GM23338 (cell line): Measurements from ENCODE around the gene SLC35D2. TPM values are rescaled to one million over a fixed set of nuclear protein-coding genes. Genes with fewer than 3 reads are reported as not detected.

Experiments used
- ATAC-seq: fragments of 200-7000 bp; cut with Tn5 transposase; 3 replicates; pipeline ENCODE4 v1.9.1; 2020
- DNase-seq: peaks from one replicate; pipeline ENCODE4 v3.0.0-alpha.2; 2015; ENCODE audit warnings: low spot score
- H2AFZ ChIP-seq: fragments of 200-600 bp; sonication (generic); 2 replicates; pipeline ENCODE4 v1.8.0; 2016; ENCODE audit warnings: antibody characterized with exemption, mild to moderate bottlenecking, moderate library complexity
- H3F3A ChIP-seq: fragments of 200-600 bp; sonication (generic); replicated peaks from 2 replicates; pipeline ENCODE4 v1.8.0; 2017; ENCODE audit warnings: antibody characterized with exemption, mixed run types, low read depth
- H3K27ac ChIP-seq: fragments of 200-600 bp; sonication (generic); 2 replicates; pipeline ENCODE4 v1.6.1; 2016; ENCODE audit warnings: low read depth
- H3K27me3 ChIP-seq: fragments of 200-600 bp; sonication (generic); 2 replicates; pipeline ENCODE4 v1.8.0; 2016; ENCODE audit warnings: mild to moderate bottlenecking, mixed run types, moderate library complexity; ENCODE audit not compliant: insufficient read depth
- H3K36me3 ChIP-seq: fragments of 200-600 bp; sonication (generic); 2 replicates; pipeline ENCODE4 v1.8.0; 2016; ENCODE audit warnings: mild to moderate bottlenecking; ENCODE audit not compliant: insufficient read depth
- H3K4me1 ChIP-seq: fragments of 200-600 bp; sonication (generic); 2 replicates; pipeline ENCODE4 v1.8.0; 2016; ENCODE audit warnings: mild to moderate bottlenecking, moderate library complexity; ENCODE audit not compliant: insufficient read depth
- H3K4me2 ChIP-seq: fragments of 200-600 bp; sonication (generic); 2 replicates; pipeline ENCODE4 v1.7.1; 2017; ENCODE audit warnings: mixed run types
- H3K4me3 ChIP-seq: fragments of 200-600 bp; sonication (generic); 2 replicates; pipeline ENCODE4 v1.6.1; 2016; ENCODE audit warnings: mixed run types
- H3K79me2 ChIP-seq: fragments of 200-600 bp; sonication (generic); replicated peaks from 2 replicates; pipeline ENCODE4 v1.8.0; 2017; ENCODE audit warnings: mild to moderate bottlenecking; ENCODE audit not compliant: insufficient read depth
- H3K9me2 ChIP-seq: fragments of 200-600 bp; sonication (generic); 2 replicates; pipeline ENCODE4 v1.8.0; 2017; ENCODE audit not compliant: insufficient read depth
- H4K20me1 ChIP-seq: fragments of 200-600 bp; sonication (generic); replicated peaks from 2 replicates; pipeline ENCODE4 v1.8.0; 2017; ENCODE audit warnings: mild to moderate bottlenecking; ENCODE audit not compliant: insufficient read depth
- H3K27ac Mint-ChIP-seq: 2 replicates; pipeline ENCODE4 v1.8.0; 2020; ENCODE audit warnings: inconsistent platforms, mild to moderate bottlenecking, moderate library complexity, mixed read lengths
- H3K27me3 Mint-ChIP-seq: 3 replicates; pipeline ENCODE4 v1.8.0; 2022; ENCODE audit warnings: low read depth, mild to moderate bottlenecking, moderate library complexity, mixed read lengths, inconsistent platforms; ENCODE audit not compliant: insufficient read depth, poor library complexity
- H3K36me3 Mint-ChIP-seq: 3 replicates; pipeline ENCODE4 v1.8.0; 2021; ENCODE audit warnings: low read depth, mild to moderate bottlenecking, inconsistent platforms, moderate library complexity, mixed read lengths
- H3K4me1 Mint-ChIP-seq: 3 replicates; pipeline ENCODE4 v1.8.0; 2020; ENCODE audit warnings: mild to moderate bottlenecking, inconsistent platforms, mixed read lengths
- H3K4me3 Mint-ChIP-seq: 3 replicates; pipeline ENCODE4 v1.8.0; 2021; ENCODE audit warnings: moderate library complexity, mild to moderate bottlenecking, inconsistent platforms, mixed read lengths
- H3K9me3 Mint-ChIP-seq: 3 replicates; pipeline ENCODE4 v1.8.0; 2020; ENCODE audit warnings: moderate library complexity, mild to moderate bottlenecking, inconsistent platforms, mixed read lengths
- EZH2 ChIP-seq: fragments of 200-600 bp; sonication (generic); IDR thresholded peaks from one replicate; pipeline ENCODE4 v1.8.0; 2017; ENCODE audit warnings: antibody characterized with exemption, mild to moderate bottlenecking, low read depth; ENCODE audit not compliant: unreplicated experiment
- JUNB ChIP-seq: IDR thresholded peaks from one replicate; pipeline ENCODE4 v1.6.1; 2016; ENCODE audit warnings: antibody characterized with exemption; ENCODE audit not compliant: unreplicated experiment
- NANOG ChIP-seq: IDR thresholded peaks from 2 replicates; pipeline ENCODE4 v1.6.1; 2016; ENCODE audit warnings: antibody characterized with exemption, borderline replicate concordance
- STAT1 ChIP-seq: IDR thresholded peaks from one replicate; pipeline ENCODE4 v1.6.1; 2016; ENCODE audit warnings: antibody characterized with exemption; ENCODE audit not compliant: unreplicated experiment
- ZNF114 ChIP-seq: fragments of 250-450 bp; sonication (Bioruptor Pico); IDR thresholded peaks from 2 replicates; pipeline ENCODE4 v1.5.0; 2020; ENCODE audit warnings: mild to moderate bottlenecking, moderate library complexity
- ZNF331 ChIP-seq: fragments of 250-450 bp; sonication (Bioruptor Pico); IDR thresholded peaks from 2 replicates; pipeline ENCODE4 v1.5.0; 2020; ENCODE audit warnings: low read depth, mild to moderate bottlenecking, moderate library complexity
- polyA plus RNA-seq: library from polyadenylated mRNA; unstranded; fragments of >200 nt; fragmentation: Nextera tagmentation; extraction: Ambion mirVana; gene quantifications from 2 replicates; pipeline ENCODE4 v1.2.1, GENCODE V29; 2016
- total RNA-seq: library from RNA; depleted of rRNA; stranded (reverse); fragments of >200 nt; shearing (Covaris generic); gene quantifications from 2 replicates; pipeline ENCODE4 v1.2.3, GENCODE V29; 2014
- TF ChIP-seq, protein P1 (sequence below): IDR thresholded peaks from 2 replicates; pipeline ENCODE4 v1.6.1; 2016; ENCODE audit warnings: antibody characterized with exemption
- TF ChIP-seq, protein P2 (sequence below): fragments of 250-450 bp; sonication (Bioruptor Pico); IDR thresholded peaks from 2 replicates; pipeline ENCODE4 v1.5.0; 2020; ENCODE audit warnings: mild to moderate bottlenecking, moderate library complexity
- TF ChIP-seq, protein P3 (sequence below), 2 experiments: fragments of 200-600 bp in 1 of 2; sonication (generic) in 1 of 2; conservative IDR thresholded peaks; 2 replicates each; pipeline versions ENCODE4 v1.5.1 to v1.6.1; 2016 to 2017; ENCODE audit warnings: antibody characterized with exemption in 2 of 2, low read depth in 2 of 2, mild to moderate bottlenecking in 2 of 2, moderate library complexity in 1 of 2

Gene SLC35D2
- total and polyA plus RNA-seq, 2 experiments from 2014 or later: 8.2 to 14.4 TPM

DNA sequence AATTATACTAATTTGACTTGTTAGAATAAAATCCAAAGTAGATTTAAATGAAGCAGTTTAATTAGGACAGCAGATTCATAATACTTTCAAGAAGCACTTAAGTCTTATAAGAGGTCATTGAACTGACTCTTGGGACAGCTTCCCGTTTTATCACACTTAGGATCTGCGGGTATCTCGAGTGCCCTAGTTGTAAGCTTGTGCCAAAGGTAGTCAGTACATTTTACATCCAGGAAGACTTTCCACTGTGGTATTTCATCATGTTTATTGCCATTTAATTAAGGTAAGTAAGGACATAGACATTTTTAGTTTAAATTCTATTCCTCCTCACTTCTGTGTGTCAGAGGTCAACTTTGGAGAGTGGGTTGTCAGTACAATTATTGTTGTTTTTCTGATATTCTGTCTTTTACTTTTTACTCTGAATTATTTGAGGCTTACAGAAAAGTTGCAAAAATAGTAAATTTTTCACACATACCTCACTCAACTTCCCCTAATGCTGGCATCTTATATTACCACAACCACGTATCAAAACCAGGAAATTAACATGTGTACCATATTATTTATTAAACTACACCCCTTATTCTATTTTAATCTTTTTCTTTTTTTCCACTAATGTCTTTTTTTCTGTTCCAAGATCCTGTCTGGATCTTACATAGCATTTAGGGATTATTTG lies 42.1 kb upstream of the SLC35D2 start:
- H3K27ac Mint-ChIP-seq: no peak overlapping the region
- H3K36me3 ChIP-seq: no peaks in the 10 kb centered on the region
- no peak overlapping the region for H3K4me2 ChIP-seq
- DNase-seq (no peak), ATAC-seq (no peak)
- no peaks in the 10 kb centered on the region for H3K27me3 ChIP-seq
- H3K4me1 ChIP-seq: peaks cover 9% of the 10 kb centered on the region
- H3K79me2 ChIP-seq: no peaks in the 10 kb centered on the region
- no peak overlapping the region for H2AFZ ChIP-seq
- no peaks in the 10 kb centered on the region for H3F3A ChIP-seq
- TF ChIP-seq EZH2 (no peak), ZNF331 (CRISPR knock-in tag) (no peak), ZNF114 (no peak), JUNB (no peak), STAT1 (no peak), NANOG (no peak)
- TF ChIP-seq, protein P1, sequence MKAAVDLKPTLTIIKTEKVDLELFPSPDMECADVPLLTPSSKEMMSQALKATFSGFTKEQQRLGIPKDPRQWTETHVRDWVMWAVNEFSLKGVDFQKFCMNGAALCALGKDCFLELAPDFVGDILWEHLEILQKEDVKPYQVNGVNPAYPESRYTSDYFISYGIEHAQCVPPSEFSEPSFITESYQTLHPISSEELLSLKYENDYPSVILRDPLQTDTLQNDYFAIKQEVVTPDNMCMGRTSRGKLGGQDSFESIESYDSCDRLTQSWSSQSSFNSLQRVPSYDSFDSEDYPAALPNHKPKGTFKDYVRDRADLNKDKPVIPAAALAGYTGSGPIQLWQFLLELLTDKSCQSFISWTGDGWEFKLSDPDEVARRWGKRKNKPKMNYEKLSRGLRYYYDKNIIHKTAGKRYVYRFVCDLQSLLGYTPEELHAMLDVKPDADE: no peak
- TF ChIP-seq, protein P2, sequence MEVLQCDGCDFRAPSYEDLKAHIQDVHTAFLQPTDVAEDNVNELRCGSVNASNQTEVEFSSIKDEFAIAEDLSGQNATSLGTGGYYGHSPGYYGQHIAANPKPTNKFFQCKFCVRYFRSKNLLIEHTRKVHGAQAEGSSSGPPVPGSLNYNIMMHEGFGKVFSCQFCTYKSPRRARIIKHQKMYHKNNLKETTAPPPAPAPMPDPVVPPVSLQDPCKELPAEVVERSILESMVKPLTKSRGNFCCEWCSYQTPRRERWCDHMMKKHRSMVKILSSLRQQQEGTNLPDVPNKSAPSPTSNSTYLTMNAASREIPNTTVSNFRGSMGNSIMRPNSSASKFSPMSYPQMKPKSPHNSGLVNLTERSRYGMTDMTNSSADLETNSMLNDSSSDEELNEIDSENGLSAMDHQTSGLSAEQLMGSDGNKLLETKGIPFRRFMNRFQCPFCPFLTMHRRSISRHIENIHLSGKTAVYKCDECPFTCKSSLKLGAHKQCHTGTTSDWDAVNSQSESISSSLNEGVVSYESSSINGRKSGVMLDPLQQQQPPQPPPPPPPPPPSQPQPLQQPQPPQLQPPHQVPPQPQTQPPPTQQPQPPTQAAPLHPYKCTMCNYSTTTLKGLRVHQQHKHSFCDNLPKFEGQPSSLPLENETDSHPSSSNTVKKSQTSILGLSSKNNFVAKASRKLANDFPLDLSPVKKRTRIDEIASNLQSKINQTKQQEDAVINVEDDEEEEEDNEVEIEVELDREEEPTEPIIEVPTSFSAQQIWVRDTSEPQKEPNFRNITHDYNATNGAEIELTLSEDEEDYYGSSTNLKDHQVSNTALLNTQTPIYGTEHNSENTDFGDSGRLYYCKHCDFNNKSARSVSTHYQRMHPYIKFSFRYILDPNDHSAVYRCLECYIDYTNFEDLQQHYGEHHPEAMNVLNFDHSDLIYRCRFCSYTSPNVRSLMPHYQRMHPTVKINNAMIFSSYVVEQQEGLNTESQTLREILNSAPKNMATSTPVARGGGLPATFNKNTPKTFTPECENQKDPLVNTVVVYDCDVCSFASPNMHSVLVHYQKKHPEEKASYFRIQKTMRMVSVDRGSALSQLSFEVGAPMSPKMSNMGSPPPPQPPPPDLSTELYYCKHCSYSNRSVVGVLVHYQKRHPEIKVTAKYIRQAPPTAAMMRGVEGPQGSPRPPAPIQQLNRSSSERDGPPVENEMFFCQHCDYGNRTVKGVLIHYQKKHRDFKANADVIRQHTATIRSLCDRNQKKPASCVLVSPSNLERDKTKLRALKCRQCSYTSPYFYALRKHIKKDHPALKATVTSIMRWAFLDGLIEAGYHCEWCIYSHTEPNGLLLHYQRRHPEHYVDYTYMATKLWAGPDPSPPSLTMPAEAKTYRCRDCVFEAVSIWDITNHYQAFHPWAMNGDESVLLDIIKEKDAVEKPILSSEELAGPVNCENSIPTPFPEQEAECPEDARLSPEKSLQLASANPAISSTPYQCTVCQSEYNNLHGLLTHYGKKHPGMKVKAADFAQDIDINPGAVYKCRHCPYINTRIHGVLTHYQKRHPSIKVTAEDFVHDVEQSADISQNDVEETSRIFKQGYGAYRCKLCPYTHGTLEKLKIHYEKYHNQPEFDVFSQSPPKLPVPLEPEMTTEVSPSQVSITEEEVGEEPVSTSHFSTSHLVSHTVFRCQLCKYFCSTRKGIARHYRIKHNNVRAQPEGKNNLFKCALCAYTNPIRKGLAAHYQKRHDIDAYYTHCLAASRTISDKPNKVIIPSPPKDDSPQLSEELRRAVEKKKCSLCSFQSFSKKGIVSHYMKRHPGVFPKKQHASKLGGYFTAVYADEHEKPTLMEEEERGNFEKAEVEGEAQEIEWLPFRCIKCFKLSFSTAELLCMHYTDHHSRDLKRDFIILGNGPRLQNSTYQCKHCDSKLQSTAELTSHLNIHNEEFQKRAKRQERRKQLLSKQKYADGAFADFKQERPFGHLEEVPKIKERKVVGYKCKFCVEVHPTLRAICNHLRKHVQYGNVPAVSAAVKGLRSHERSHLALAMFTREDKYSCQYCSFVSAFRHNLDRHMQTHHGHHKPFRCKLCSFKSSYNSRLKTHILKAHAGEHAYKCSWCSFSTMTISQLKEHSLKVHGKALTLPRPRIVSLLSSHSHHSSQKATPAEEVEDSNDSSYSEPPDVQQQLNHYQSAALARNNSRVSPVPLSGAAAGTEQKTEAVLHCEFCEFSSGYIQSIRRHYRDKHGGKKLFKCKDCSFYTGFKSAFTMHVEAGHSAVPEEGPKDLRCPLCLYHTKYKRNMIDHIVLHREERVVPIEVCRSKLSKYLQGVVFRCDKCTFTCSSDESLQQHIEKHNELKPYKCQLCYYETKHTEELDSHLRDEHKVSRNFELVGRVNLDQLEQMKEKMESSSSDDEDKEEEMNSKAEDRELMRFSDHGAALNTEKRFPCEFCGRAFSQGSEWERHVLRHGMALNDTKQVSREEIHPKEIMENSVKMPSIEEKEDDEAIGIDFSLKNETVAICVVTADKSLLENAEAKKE: no peak
- TF ChIP-seq, protein P3, sequence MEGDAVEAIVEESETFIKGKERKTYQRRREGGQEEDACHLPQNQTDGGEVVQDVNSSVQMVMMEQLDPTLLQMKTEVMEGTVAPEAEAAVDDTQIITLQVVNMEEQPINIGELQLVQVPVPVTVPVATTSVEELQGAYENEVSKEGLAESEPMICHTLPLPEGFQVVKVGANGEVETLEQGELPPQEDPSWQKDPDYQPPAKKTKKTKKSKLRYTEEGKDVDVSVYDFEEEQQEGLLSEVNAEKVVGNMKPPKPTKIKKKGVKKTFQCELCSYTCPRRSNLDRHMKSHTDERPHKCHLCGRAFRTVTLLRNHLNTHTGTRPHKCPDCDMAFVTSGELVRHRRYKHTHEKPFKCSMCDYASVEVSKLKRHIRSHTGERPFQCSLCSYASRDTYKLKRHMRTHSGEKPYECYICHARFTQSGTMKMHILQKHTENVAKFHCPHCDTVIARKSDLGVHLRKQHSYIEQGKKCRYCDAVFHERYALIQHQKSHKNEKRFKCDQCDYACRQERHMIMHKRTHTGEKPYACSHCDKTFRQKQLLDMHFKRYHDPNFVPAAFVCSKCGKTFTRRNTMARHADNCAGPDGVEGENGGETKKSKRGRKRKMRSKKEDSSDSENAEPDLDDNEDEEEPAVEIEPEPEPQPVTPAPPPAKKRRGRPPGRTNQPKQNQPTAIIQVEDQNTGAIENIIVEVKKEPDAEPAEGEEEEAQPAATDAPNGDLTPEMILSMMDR (conservative IDR thresholded peaks at IDR 0.05; ENCODE audit: low read depth in 2 of 2): no peak
- H3K27me3 Mint-ChIP-seq: peaks cover 6% of the 10 kb centered on the region
- no peaks in the 10 kb centered on the region for H4K20me1 ChIP-seq
- H3K27ac ChIP-seq: no peak overlapping the region
- H3K4me3 ChIP-seq: no peak overlapping the region
- H3K36me3 Mint-ChIP-seq: no peaks in the 10 kb centered on the region
- H3K4me3 Mint-ChIP-seq: no peak overlapping the region
- no peaks in the 10 kb centered on the region for H3K9me2 ChIP-seq
- H3K9me3 Mint-ChIP-seq: no peaks in the 10 kb centered on the region
- peaks cover 15% of the 10 kb centered on the region for H3K4me1 Mint-ChIP-seq
